Erythroblast (primary cell): ENCODE results near the gene DOCK1.

Source experiments
- GATA1 ChIP-seq: IDR thresholded peaks from 2 replicates; pipeline ENCODE4 v1.6.1; 2011; ENCODE audit warnings: low read depth, mild to moderate bottlenecking, control low read depth, low read length, moderate library complexity
- POLR2A ChIP-seq: IDR thresholded peaks from 2 replicates; pipeline ENCODE4 v1.6.1; 2011; ENCODE audit warnings: mild to moderate bottlenecking, low read length

- TF ChIP-seq POLR2A (no peak), GATA1 (no peak)
Observed at GRCh38 chr10:127091354-127091753, 186.1 kb downstream of the DOCK1 start.
